HG02763 (cell line): ENCODE measurements around the gene TEX52.

Experiments
- ATAC-seq: cut with Tn5 transposase; IDR thresholded peaks from one replicate; pipeline ENCODE4 v1.9.1; 2021; ENCODE audit warnings: mild to moderate bottlenecking, moderate library complexity; ENCODE audit not compliant: unreplicated experiment

Gene TEX52

DNA sequence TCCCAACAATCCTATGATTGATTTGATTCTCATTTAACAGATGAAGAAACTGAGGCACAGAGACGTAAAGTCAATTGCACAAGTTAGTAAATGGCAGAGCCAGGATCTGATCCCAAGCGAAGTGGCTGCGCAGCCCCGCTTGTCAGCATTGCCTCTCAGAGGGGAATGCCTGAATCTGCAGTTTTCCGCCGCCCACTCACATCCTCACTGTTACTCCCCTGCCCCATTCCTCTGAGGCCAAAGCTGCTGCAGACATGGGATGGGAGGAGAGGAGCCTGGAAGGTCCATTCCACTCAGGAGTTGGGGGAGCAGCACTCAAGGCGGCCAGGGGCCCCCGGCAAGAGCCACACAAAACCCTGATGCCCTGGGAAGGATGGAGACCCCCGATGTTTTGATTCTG lies 23.0 kb downstream of the TEX52 start:
- ATAC-seq = no peak

DNA sequence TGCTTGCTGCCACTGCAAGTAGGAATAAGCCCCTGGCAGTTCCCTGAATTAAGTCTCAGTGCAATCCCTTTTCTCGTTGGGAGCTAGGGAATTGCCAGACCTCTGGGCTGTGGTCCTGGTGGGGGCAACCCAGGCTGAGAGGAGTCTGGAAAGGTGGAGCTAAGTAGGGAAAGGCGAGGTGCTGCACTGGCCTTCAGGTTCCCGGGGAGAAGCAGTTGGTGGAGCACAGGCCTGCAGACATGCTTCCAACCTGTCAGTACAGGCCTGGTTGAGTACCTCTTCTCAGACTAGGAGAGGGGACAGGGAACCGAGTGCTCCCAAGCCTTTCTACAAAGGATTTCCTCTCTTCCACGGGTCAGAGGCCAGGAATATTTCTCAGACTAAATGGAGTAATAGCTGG lies 23.5 kb downstream of the TEX52 start:
- no peak for ATAC-seq

DNA sequence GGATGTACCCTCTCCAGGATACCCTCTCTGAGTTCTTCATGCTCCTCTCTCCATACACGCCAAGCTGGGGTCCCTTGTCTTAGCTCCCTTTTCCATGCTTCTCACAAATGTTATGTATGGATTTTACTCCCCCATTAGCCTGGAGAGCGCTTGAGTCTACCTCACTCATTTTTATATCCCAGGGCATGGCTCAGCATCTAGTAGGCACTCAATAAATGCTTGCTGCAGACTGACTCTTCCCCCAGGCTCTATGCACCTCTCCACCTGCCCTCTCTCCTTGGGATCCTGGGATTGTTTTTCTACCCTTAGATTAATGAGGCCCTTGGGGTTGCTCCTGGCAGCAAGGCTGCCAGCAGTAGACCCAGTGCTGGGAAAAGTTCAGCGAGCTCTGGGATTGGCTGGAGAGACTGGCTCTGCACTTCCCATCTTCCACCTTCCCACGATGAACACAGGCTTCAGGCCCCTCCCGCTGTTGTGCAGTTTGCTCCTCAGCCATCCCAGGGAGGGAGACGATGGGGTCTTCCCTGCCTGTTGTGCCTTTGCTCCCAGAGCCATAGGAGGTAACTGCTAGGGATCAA lies 24.2 kb downstream of the TEX52 start:
- no peak for ATAC-seq

DNA sequence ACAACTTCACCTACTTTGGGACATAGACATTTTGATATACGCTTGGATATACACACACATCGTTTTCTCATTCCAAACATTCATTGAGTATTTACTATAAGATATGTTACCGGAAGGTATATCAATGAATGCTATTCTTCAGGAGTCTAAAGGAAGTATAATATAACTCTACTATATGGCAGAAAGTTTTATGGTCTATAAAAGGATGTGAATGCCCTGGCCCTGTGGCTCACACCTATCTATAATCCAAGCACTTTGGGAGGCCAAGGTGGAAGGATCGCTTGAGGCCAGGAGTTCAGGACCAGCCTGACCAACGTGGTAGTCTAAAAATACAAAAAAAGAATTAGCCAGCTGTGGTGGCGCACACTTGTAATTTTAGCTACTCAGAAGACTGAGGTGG lies 27.6 kb downstream of the TEX52 start:
- no peak for ATAC-seq

DNA sequence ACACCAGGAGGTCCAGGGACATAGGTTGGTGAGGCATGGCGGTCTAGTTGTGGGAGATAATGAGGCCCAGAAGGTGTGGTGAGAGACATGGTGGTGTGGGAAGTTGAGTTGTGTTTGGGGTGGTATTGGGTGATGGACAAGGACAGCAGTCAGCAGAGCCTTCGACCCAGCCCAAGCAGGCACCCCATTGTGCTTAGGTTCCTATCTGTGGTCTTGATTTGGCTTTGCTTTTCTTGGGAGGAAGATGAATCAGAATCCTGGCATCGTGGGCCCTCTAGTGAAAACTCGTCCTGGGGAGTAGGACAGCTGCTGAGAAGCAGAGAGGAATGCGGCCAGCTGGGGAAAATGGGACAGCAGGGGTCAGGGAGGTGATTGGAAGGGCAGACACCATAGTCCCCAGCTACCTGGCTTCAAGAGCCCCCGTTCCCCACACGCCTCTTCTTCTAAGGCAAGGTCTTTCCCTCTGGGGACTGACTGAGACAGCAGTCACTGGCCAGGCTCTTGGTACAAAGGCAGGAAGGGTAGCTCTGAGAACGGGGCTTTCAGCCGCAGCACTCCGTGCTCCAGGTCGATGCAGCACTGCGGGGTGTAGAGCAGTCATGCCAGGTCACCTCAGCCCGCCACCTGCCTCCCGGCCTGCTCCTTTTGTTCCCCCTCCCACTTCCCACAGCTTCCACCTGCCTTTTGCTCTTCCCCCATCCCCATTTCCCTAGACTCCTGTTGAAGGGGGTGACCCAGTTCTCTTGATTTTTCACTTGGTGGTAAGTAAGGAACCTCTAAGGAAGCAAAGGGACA lies 29.9 kb downstream of the TEX52 start:
- ATAC-seq = no peak

DNA sequence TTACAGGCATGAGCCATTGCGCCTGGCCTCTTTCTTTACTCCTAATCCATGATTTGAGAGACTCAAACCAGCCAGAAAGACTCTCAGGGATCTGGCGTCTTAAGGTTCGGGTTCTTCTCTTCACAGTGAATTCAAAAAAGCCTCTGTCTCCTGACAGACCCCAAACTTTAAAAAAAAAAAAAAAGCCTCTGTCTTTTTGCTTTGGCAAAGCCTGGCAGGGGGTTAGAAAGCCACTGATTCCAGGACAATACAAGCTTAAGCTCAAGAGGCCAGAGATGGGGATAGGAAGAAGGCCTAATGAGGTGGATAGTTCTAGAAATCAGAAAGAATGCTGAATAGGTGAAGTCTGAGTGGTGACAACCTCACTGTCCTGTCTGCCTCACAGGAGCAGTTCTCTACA lies 30.8 kb downstream of the TEX52 start:
- no peak for ATAC-seq

DNA sequence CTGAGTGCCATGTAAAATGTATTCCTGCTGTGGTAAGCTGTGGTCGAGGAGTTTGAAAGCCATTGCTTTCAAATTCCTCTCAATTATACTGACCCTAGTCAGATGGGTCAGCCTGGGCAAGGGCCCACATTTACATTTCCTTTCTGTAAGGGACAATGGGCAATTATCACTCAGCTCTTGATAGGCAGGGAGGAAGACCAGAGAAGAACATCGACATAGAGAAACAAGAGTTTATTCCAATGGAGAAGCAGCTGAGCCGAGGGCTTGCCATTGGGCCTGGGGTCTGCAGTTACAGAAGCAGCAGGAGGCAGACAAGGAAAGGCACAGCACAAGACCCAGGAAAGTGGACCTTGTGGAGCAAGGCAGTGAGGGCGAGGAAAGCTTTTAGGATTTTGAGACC lies 31.7 kb downstream of the TEX52 start:
- no peak for ATAC-seq

DNA sequence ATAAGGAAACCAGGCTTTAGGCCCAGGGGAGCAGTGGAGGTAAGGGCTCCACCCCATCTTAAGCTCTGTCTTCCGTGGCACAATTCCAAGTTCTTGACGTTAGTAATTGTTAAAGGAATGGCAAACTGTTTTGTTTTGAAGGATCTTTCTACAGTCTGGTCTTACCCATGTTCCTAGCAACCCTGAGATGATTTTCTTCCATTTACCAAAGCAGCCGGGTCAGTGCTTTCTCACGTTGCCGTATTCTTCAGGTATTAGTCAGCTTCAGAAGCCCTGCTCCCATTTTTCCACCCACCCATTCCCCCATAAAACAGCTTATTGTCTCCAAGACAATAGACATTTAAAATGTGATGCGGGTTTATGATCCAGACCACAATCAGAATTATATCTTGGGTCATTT lies 32.3 kb downstream of the TEX52 start:
- no peak for ATAC-seq

DNA sequence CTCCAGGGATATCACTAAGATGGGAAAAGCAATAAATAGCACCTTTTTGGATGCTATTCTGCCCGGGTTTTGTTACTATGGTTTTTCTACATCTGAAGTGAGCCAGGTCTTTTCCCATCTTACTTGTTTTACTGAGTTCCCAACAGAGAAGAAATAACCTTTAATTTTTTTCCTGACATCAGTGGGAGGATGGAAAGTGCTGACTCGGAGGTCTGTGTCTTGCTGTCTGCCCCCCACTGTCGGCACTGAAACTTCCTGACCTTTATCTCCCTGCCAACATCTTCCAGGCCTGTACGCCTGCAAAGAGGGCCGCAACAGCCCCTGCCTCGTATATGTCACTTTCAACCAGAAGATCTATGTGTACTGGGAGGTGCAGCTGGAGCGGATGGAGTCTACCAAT lies 33.4 kb downstream of the TEX52 start:
- ATAC-seq = no peak

DNA sequence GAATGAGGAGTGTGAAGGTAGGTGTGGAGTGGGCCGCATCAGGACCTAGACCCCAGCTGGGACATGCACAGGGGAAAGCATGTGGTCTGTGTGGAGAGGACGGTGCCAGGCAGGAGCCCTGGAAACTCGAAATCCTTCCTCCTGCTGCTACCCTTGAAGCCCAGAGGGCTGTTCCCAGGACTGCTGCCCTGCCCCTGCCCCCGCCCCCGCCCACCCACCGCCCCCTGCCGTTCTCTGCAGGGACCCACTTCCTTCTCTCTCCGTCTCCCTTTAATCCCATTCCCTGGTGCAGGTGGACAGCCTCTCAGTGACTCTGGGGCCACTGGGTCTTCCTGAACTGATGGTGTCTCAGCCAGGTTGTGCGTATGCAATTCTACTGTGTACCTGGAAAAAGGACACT lies 36.4 kb downstream of the TEX52 start:
- no peak for ATAC-seq

DNA sequence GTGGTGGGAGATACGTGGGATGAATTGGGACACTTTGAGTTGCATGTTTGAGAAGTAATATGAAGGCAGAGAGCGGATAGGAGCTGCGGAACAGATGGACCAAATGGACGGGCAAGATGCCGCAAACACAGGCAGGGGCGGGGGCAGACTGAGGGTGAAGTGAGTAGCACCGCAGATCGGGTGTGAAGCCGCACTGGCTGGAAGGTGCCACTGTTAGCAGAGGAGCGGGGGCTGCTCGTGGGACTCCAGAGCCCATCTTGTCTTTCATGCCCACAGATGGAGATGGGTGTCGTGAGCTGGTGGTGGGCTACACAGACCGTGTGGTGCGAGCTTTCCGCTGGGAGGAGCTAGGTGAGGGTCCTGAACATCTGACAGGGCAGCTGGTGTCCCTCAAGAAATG lies 37.0 kb downstream of the TEX52 start:
- ATAC-seq = no peak

DNA sequence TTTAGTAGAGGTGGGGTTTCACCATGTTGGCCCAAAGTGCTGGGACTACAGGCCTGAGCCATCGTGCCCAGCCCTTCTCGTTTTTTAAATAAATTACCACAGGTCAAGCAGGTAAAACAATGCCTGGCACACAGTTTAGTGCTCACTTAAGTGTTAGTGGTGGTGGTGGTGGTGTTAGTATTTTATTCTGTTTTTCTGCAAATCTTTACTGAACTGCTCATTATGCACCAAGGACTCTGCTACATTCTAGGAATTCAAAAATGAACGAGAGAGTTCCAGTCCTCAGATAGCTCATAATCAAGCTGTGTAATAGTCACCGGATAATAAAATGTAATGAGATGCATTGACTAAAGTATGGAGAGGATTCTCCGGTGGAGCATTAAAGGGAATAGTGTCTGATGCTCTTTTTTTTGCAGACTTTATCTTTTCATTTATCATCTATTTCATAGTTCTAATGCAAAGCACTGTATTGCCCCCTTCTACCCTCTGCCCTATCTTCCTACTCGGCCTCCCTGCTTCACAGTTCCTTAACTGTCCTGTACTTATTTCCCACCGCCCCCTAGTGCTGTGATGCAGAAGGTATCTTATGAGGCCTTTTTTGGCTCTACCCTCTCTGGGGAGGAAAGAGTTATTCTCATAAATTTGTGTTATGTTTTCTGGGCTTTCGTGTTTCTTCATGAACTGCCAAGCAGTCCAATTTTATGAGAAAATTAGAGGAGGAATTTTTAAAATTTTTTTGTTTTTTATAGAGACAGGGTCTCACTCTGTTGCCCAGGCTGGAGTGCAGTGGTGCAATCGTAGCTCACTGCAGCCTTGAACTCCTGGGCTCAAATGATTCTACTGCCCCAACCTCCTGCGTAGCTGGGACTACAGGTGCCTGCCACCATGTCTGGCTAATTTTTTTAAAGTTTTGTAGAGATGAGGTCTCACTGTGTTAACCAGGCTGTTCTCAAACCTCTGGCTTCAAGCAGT lies 43.3 kb downstream of the TEX52 start:
- ATAC-seq = no peak

DNA sequence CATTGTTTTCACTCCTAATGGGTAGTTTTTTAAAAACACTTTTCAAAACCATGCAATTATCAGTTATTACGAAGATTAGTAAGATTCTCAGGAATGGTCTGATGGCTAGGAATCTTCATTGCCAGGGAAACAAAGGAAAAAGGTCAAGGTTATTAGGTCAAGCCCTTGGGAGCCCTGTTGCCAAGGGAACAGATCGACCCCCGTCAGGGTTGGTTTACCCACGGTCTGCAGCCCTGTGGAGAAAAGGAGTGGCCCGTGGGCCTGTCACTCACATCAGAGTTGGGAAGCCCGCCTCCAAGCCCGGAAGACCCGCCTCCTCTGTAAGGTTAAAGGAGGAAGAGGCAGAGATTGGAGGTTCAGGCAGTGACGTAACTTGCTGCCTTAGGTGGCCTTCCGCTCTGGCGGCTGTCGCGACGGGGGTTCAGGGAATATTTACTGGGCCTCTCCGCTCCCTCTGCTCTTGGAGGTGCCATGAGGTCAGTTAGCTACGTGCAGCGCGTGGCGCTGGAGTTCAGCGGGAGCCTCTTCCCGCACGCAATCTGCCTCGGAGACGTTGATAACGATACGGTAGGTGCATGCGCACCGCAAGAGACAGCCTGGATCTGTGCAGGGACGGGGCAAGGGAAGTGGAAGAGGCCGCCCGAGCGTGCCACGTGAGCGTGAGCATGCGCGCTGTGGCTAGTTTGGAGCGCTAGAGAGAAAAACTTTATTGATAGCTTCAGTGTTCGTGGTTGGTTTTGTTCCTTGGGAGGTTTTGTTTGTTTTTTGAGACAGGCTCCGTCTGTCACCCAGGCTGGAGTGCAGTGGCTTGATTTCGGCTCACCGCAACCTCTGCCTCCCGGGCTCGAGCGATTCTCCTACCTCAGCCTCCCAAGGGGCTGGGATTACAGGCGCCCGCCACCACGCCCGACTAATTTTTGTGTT lies 44.3 kb downstream of the TEX52 start, which contains the start of gene ITFG2:
TSS of gene ITFG2 (plus strand) at position 379 of the 924 bp plus-strand sequence. CDS start at position 472, 93 bp downstream.
- ATAC-seq = peak; percentile 96

DNA sequence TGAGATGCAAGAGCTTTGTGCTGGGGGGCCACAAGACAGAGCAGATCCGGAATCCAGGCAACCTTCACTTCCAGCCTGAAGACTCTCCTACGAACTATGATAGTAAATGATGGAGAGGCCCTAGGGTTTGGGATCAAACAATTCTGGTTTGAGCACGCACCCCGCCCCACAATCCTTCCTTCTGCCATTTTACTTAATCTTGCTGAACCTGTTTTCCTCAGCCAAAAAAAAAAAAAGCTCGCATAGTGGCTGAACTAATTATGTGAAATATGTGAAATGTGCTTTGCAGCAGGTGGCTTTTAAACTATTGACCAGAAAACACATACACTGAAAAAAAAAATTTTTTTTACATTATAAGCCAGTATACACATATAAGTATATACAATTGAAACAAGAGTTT lies 45.0 kb downstream of the TEX52 start:
- no peak for ATAC-seq

DNA sequence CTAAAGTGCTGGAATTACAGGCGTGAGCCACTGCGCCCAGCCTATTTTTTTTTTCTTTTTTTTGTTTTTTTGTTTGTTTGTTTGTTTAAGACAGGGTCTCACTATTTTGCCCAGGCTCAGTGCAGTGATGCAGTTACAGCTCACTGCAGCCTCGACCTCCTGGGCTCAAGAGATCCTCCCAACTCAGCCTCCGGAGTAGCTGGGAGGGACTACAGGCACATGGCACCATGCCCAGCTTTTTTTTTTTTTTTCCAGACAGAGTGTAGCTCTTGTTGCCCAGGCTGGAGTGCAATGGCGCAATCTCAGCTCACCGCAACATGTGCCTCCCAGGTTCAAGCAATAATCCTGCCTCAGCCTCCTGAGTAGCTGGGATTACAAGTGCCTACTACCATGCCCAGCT lies 50.1 kb downstream of the TEX52 start:
- no peak for ATAC-seq

DNA sequence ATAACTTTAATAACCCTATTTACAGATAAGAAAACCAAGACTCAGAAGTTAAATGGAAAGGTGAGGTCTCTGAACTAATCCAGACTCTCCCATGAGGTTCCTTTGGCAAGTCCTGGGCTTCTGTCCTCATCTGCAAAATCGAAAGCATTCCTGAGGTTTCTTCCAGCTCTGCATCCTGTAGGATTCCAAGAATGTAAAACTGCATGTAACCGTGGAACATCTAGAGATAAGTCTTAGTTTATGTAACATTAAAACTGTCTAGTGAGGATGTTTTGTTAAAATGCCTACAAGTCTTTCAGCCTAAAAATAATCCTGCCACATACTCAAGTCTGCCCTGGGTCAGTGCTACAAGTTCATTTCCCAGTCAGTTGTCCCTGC lies 51.7 kb downstream of the TEX52 start:
- ATAC-seq = no peak

DNA sequence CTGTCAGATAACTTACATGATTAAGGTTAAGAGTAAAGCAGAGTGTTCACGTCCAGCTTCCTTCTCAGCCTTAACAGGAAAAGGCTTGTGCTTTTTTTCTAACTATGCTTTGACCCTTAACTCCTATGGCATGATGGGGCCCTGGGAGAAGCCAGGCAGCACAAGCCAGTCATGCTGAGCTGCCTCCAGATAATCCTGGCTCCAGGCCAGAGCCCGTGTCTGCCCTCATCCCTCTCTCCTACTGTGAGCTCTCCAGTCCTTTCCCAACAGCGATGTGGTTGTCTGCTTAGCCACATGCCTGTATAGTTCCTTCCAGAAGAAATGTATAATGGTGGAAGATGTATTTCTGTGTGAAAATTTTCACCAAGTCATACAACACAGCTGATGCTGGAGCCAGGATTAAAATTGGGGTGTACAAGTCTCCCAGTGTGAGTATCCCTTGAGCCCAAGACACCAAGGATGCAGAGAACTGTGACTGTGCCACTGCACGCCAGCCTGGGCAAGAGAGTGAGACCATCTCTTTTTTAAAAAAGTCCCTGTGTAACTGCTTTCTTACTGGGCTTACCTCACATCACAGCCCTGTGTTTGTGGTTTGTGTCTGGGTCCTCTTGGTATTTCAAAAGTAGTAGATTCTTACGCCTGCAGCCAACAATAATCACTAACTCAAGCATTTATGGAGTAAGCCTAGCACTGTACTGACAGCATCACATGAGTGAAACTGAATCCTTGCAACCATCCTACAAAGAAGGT lies 52.3 kb downstream of the TEX52 start:
- ATAC-seq = no peak

DNA sequence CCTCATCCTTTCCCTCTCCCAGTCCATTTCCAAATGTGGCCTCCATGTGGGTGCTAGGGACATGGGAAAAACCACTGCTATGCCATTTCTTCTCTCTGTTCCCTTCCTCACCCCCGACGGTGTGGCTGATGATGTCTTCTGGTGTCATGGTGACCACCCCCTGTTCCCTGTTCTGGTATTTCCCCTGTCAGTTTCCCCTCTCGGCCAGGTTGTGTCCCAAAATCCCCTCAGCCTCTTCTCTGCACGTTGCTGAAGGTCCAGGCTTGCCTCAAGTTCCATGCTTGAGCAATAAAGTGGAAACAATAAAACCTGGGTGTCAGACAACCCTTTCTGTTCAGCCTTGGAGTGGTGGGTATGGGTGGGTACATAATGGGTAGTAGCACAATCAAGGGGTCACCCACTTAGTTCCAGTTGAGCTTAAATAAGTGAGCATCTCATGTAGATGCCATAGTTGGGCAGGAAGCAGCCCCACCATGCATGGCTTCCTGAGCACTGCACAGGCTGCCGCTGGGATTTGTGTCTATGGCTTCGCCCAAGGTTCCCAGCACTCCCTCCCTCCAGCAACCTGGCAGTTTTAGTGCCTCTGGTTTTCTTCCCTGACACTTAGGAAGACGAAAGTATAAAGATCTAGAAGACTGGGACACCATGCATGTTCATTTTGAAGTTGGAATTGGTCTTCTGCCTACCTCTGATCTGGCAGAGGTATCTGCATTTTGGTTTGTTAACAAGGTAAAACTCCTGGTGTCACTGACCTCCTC lies 53.0 kb downstream of the TEX52 start:
- ATAC-seq = no peak
